AG10803 (cell line): ENCODE measurements around the gene IL36B.

Source experiments
- DNase-seq: peaks from one replicate; pipeline ENCODE4 v3.0.0; 2010; ENCODE audit warnings: low read depth
- H3K4me3 ChIP-seq: 2 replicates; pipeline ENCODE4 v1.5.1; 2011; ENCODE audit warnings: mild to moderate bottlenecking, low read length, control low read depth
- TF ChIP-seq, protein P1 (sequence below): conservative IDR thresholded peaks from 2 replicates; pipeline ENCODE4 v1.5.1; 2011; ENCODE audit warnings: mild to moderate bottlenecking, low read length, control low read depth, inconsistent platforms

The IL36B gene

GRCh38 chr2:112997151-112997550 is 55.5 kb downstream of the IL36B start:
- TF ChIP-seq, protein P1, sequence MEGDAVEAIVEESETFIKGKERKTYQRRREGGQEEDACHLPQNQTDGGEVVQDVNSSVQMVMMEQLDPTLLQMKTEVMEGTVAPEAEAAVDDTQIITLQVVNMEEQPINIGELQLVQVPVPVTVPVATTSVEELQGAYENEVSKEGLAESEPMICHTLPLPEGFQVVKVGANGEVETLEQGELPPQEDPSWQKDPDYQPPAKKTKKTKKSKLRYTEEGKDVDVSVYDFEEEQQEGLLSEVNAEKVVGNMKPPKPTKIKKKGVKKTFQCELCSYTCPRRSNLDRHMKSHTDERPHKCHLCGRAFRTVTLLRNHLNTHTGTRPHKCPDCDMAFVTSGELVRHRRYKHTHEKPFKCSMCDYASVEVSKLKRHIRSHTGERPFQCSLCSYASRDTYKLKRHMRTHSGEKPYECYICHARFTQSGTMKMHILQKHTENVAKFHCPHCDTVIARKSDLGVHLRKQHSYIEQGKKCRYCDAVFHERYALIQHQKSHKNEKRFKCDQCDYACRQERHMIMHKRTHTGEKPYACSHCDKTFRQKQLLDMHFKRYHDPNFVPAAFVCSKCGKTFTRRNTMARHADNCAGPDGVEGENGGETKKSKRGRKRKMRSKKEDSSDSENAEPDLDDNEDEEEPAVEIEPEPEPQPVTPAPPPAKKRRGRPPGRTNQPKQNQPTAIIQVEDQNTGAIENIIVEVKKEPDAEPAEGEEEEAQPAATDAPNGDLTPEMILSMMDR: no peak
- DNase-seq: no peak
- H3K4me3 ChIP-seq: no peak overlapping the region

GRCh38 chr2:112996635-112997034 is 56.0 kb downstream of the IL36B start:
- no peak overlapping the region for H3K4me3 ChIP-seq
- DNase-seq: no peak
- TF ChIP-seq, protein P1: no peak

GRCh38 chr2:112995346-112995920 is 57.2 kb downstream of the IL36B start:
- H3K4me3 ChIP-seq: no peak overlapping the region
- DNase-seq: no peak
- TF ChIP-seq, protein P1: no peak

DNA sequence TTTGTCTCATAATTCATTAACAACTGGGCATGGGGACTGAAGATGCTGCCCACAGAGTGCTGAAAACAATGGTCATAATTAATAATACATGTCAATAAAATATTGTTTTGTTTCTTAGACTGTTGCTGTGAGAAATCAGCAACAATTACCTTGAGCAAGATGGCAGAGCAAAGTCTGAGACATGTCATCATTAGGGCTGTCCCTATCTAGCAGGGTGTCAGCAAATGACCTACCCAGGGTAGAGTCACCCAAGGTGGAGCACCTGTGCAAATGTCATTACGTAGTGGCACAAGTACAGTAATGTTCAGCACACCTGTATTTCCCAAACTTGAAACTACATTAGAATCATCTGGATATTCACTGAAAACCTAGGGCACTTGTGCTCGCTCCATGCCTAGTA is 58.0 kb downstream of the IL36B start:
- DNase-seq: no peak
- TF ChIP-seq, protein P1: no peak
- H3K4me3 ChIP-seq: no peak overlapping the region

GRCh38 chr2:112993831-112994230 is 58.8 kb downstream of the IL36B start:
- no peak for DNase-seq
- TF ChIP-seq, protein P1: no peak
- H3K4me3 ChIP-seq: no peak overlapping the region

DNA sequence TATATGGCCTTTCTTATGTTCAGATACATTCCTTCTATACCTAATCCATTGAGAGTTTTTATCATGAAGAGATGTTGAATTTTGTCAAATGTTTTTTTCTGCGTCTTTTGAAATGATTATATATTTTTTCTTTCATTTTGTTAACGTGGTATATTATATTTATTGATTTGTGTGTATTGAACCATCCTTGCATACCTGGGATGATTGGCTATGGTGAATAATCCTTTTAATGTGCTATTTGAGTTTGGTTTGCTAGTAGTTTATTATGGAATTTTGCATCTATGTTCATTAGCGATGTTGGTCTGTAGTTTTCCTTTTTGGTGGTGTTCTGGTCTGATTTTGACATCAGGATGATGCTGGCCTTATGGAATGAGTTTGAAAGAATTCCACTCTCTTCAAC is 63.1 kb downstream of the IL36B start:
- TF ChIP-seq, protein P1: no peak
- no peak for DNase-seq

DNA sequence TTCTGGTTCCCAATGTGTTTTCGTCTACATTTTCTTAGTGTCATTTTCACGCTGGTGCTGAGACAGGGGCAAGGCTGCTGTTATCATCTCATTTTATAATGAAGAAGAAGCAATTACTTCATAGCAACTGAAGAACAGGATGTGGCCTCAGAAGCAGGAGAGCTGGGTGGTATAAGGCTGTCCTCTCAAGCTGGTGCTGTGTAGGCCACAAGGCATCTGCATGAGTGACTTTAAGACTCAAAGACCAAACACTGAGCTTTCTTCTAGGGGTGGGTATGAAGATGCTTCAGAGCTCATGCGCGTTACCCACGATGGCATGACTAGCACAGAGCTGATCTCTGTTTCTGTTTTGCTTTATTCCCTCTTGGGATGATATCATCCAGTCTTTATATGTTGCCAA is 67.6 kb downstream of the IL36B start:
- DNase-seq: no peak
- TF ChIP-seq, protein P1: no peak
- H3K4me3 ChIP-seq: no peak overlapping the region

More for the DNA sequence above, 63.1 kb downstream of the IL36B start:
- H3K4me3 ChIP-seq: no peak overlapping the region
